K562 (cell line): ENCODE measurements around the gene ABCB9. TPM values are rescaled to one million over a fixed set of nuclear protein-coding genes. Genes with fewer than 3 reads are reported as not detected.

Experiments
- ATAC-seq: fragments of 200-7000 bp; cut with Tn5 transposase; 3 replicates; pipeline ENCODE4 v1.9.1; 2020; ENCODE audit warnings: moderate library complexity
- BruUV-seq: library from RNA; stranded (reverse); fragments of 400-500 nt; replicated peaks from 2 replicates; lab custom pipeline; 2021; lab: Mats Ljungman, UMichigan
- CTCF ChIA-PET: fragments of 300-600 bp; formaldehyde crosslinking; extraction: SDS; loops from one replicate; lab custom pipeline; 2021; ENCODE audit warnings: low intra/inter-chr PET ratio; lab: Yijun Ruan, JAX
- POLR2A ChIA-PET: fragments of 300-600, 350-650 bp; sonication (Branson Sonifier 250); formaldehyde crosslinking; extraction: SDS; loops from one replicate; lab custom pipeline; 2021; ENCODE audit warnings: antibody characterized with exemption, inconsistent platforms; lab: Yijun Ruan, JAX
- DNase-seq, 4 experiments: peaks; one replicate each; pipeline versions ENCODE4 v3.0.0 to v3.0.0-alpha.2; 2011 to 2018; ENCODE audit warnings: low spot score in 3 of 4, mixed read lengths in 3 of 4; ENCODE audit errors: extremely low read depth in 1 of 4
- FAIRE-seq: peaks from 2 replicates; lab custom pipeline; 2011; peaks lifted over from hg19 to GRCh38; lab: Jason Lieb, UNC
- H2AFZ ChIP-seq: 2 replicates; pipeline ENCODE4 v1.6.0; 2011; ENCODE audit warnings: low read depth, low read length, control low read depth, inconsistent platforms
- H3K27ac ChIP-seq: fragments of 200-600 bp; 3 replicates; pipeline ENCODE4 v1.8.0; 2011; ENCODE audit warnings: low read depth, mild to moderate bottlenecking, control low read depth, inconsistent platforms, low read length, moderate library complexity, mixed read lengths; ENCODE audit errors: extremely low read depth
- H3K27me3 ChIP-seq, 2 experiments: fragments of 300-600 bp in 1 of 2; 2 replicates in 1 of 2; 3 replicates in 1 of 2; pipeline versions ENCODE4 v1.6.0 to v1.8.0; 2011; ENCODE audit warnings: inconsistent platforms in 2 of 2, low read length in 2 of 2, mild to moderate bottlenecking in 1 of 2, mixed read lengths in 1 of 2, moderate library complexity in 1 of 2; ENCODE audit not compliant: control insufficient read depth in 2 of 2, insufficient read depth in 2 of 2
- H3K36me3 ChIP-seq: fragments of 300-600 bp; 3 replicates; pipeline ENCODE4 v1.8.0; 2011; ENCODE audit warnings: mild to moderate bottlenecking, low read length, inconsistent platforms; ENCODE audit not compliant: control insufficient read depth, insufficient read depth
- H3K4me1 ChIP-seq, 2 experiments: fragments of 200-600 bp in 1 of 2; replicated peaks in 1 of 2; 2 replicates in 1 of 2; 3 replicates in 1 of 2; pipeline versions ENCODE4 v1.5.1 to v1.8.0; 2011; ENCODE audit warnings: inconsistent platforms in 2 of 2, low read length in 2 of 2, mild to moderate bottlenecking in 1 of 2, mixed read lengths in 1 of 2, moderate library complexity in 1 of 2; ENCODE audit not compliant: control insufficient read depth in 2 of 2, insufficient read depth in 2 of 2
- H3K4me2 ChIP-seq: 2 replicates; pipeline ENCODE4 v1.6.1; 2011; ENCODE audit warnings: low read length, control low read depth, inconsistent platforms, mixed read lengths; ENCODE audit not compliant: insufficient read depth
- H3K4me3 ChIP-seq: fragments of 200-600 bp; sonication (generic), shearing (Covaris generic); 2 replicates; pipeline ENCODE4 v1.5.1; 2016; ENCODE audit warnings: control low read depth, inconsistent platforms
- H3K79me2 ChIP-seq: fragments of 200-600 bp; 3 replicates; pipeline ENCODE4 v1.8.0; 2011; ENCODE audit warnings: low read length, inconsistent platforms; ENCODE audit not compliant: control insufficient read depth, insufficient read depth
- H3K9ac ChIP-seq, 2 experiments: 2 replicates each; pipeline versions ENCODE4 v1.6.0 to v1.6.1; 2011; ENCODE audit warnings: low read depth in 2 of 2, low read length in 2 of 2, control low read depth in 1 of 2, inconsistent platforms in 1 of 2, mild to moderate bottlenecking in 1 of 2, mixed read lengths in 1 of 2; ENCODE audit not compliant: insufficient read depth in 1 of 2
- H3K9me1 ChIP-seq: one replicate; pipeline ENCODE4 v1.6.0; 2011; ENCODE audit warnings: inconsistent platforms, mild to moderate bottlenecking, low read length, moderate library complexity; ENCODE audit not compliant: control insufficient read depth, insufficient read depth
- H3K9me3 ChIP-seq: replicated peaks from 2 replicates; pipeline ENCODE4 v1.5.1; 2011; ENCODE audit warnings: low read depth, low read length, inconsistent platforms; ENCODE audit not compliant: control insufficient read depth, insufficient read depth
- H4K20me1 ChIP-seq: replicated peaks from 2 replicates; pipeline ENCODE4 v1.6.1; 2011; ENCODE audit warnings: low read length, inconsistent platforms, mixed read lengths; ENCODE audit not compliant: control insufficient read depth, insufficient read depth
- ATF2 ChIP-seq: sonication (generic); formaldehyde crosslinking; IDR thresholded peaks from 2 replicates; pipeline ENCODE4 v1.8.1; 2022; ENCODE audit warnings: missing genetic modification reagents
- CBFB ChIP-seq: sonication (generic); formaldehyde crosslinking; IDR thresholded peaks from 2 replicates; pipeline ENCODE4 v1.4.0; 2020; ENCODE audit warnings: mild to moderate bottlenecking, missing genetic modification reagents
- CTCFL ChIP-seq: IDR thresholded peaks from 2 replicates; pipeline ENCODE4 v1.6.1; 2011; ENCODE audit warnings: borderline replicate concordance, low read depth, mild to moderate bottlenecking, moderate library complexity, low read length; ENCODE audit not compliant: insufficient read depth, poor library complexity, severe bottlenecking
- HNRNPH1 ChIP-seq: fragments of 200-400 bp; formaldehyde crosslinking; optimal IDR thresholded peaks from 2 replicates; pipeline ENCODE3; 2017; ENCODE audit warnings: low read depth, mild to moderate bottlenecking, low read length, moderate library complexity
- KAT7 ChIP-seq: sonication (generic); formaldehyde crosslinking; IDR thresholded peaks from 2 replicates; pipeline ENCODE4 v1.8.0; 2022; ENCODE audit warnings: missing genetic modification reagents, mild to moderate bottlenecking, borderline replicate concordance
- MAFG ChIP-seq: fragments of 450-650 bp; conservative IDR thresholded peaks from 2 replicates; pipeline ENCODE4 v1.6.1; 2016; ENCODE audit warnings: missing genetic modification characterization, missing compliant biosample characterization
- NCOA1 ChIP-seq: fragments of 450-650 bp; IDR thresholded peaks from 2 replicates; pipeline ENCODE4 v1.6.1; 2016; ENCODE audit warnings: low read depth
- NR1H2 ChIP-seq: sonication (generic); formaldehyde crosslinking; IDR thresholded peaks from 2 replicates; pipeline ENCODE4 v1.4.0; 2020; ENCODE audit warnings: mild to moderate bottlenecking, missing genetic modification reagents
- PTBP1 ChIP-seq: fragments of 200-400 bp; formaldehyde crosslinking; IDR thresholded peaks from 2 replicates; pipeline ENCODE4 v1.6.1; 2017; ENCODE audit warnings: low read depth, low read length
- TARDBP ChIP-seq: fragments of 450-650 bp; IDR thresholded peaks from 2 replicates; pipeline ENCODE4 v1.6.1; 2016
- ZNF316 ChIP-seq: fragments of 450-650 bp; IDR thresholded peaks from 2 replicates; pipeline ENCODE4 v1.6.1; 2016
- ZNF655 ChIP-seq: fragments of 250-450 bp; sonication (Bioruptor Pico); IDR thresholded peaks from 2 replicates; pipeline ENCODE4 v1.5.0; 2021
- WGBS: fragments of 100-300 bp; shearing (Covaris generic); methylation state at CpG from one replicate; pipeline ENCODE4 v1.1.6; 2016; ENCODE audit warnings: low coverage, mixed read lengths; ENCODE audit not compliant: insufficient coverage; ENCODE audit errors: missing lambda C conversion rate; 5-methylcytosine and 5-hydroxymethylcytosine counted together
- in situ Hi-C: fragments of 300-500 bp; cut with MboI; formaldehyde crosslinking; loops from 4 replicates; pipeline ENCODE4 v1.15.0; 2018; ENCODE audit warnings: inconsistent platforms, mixed read lengths
- intact Hi-C: fragments of 100-400 bp; cut with micrococcal nuclease; formaldehyde crosslinking; loops from 2 replicates; pipeline ENCODE4 v1.14.2; 2022
- polyA plus RNA-seq, 8 experiments: library from polyadenylated mRNA; depleted of rRNA in 4 of 8; stranded (reverse) in 5 of 8; unstranded in 3 of 8; fragments of >200 nt; fragmentation: Nextera tagmentation in 2 of 8; fragmentation: Illumina TruSeq in 1 of 8; extraction: Ambion mirVana in 2 of 8; extraction: Trizol in 1 of 8; gene quantifications; 2 replicates each; pipeline versions ENCODE4 v1.2.1 to v1.2.3, GENCODE V29; 2011 to 2014; ENCODE audit warnings: inconsistent platforms in 1 of 8, missing spikeins in 1 of 8
- total RNA-seq, 7 experiments: library from RNA; depleted of rRNA in 6 of 7; stranded (reverse); fragments of >200 nt in 6 of 7; fragmentation: Illumina TruSeq in 2 of 7; extraction: Trizol in 2 of 7; gene quantifications; 2 replicates each; pipeline versions ENCODE4 v1.2.1 to v1.2.3, GENCODE V29; 2011 to 2021; ENCODE audit warnings: low replicate concordance in 1 of 7
- TF ChIP-seq, protein P1 (sequence below), 2 experiments: fragments of 200-800 bp in 1 of 2; sonication (Bioruptor generic) in 1 of 2; sonication (generic) in 1 of 2; formaldehyde crosslinking in 1 of 2; IDR thresholded peaks in 1 of 2; conservative IDR thresholded peaks in 1 of 2; 2 replicates each; pipeline versions ENCODE4 v1.5.0 to v1.6.1; 2016 to 2020; ENCODE audit warnings: missing compliant biosample characterization in 1 of 2, missing genetic modification characterization in 1 of 2, missing genetic modification reagents in 1 of 2

ABCB9 gene
- total and polyA plus RNA-seq, 9 of the 15 experiments (the other 6 are each of a cell fraction or from before 2014, with no cell fraction given), result 0.20 to 12.6 (median 6.2) TPM

DNA sequence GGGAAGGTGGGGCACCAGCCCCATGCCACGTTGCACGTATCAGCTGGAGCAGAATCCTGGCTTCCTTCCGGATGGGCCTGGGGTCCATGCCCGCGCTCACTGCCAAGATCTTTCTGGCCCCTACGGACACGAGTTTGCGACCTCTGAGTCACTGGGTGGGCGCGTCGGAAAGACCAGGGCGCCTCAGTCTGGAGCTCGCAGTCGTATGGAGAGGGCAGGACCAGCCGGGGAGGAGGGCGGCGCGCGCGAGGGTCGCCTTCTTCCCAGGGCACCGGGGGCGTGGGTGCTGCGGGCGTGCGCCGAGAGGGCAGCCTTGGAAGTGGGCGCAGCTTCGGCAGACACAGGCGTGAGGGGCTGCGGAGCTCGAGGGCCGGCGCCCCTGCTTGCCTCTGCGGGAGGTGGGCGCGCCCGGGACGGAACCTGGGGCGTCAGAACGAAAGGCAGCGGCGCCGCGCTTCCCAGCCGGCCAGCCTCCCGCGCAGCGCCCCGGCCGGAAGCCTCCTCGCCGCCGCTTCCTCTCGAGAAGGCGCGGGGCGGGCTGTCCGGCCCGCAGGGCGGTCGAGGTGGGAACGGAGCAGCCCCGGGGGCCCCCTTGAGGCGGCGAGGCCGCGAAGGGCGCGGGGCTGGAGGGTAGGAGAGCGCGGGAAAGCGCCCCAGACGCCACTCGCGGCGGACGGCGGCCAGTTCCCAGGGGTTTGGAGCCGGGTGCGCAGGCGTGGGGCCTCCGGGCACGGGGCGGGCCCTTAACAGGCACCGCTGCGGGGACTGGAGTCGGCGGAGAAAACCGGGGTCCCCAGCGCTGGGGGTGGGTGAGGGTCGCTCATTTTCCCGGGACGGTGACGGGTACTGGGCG is 14.1 kb upstream of the ABCB9 start, which contains the start of gene ARL6IP4 (continued):
- TF ChIP-seq NR1H2 (CRISPR knock-in tag), result no peak
- TF ChIP-seq CBFB (CRISPR knock-in tag), result no peak
- TF ChIP-seq, protein P1, sequence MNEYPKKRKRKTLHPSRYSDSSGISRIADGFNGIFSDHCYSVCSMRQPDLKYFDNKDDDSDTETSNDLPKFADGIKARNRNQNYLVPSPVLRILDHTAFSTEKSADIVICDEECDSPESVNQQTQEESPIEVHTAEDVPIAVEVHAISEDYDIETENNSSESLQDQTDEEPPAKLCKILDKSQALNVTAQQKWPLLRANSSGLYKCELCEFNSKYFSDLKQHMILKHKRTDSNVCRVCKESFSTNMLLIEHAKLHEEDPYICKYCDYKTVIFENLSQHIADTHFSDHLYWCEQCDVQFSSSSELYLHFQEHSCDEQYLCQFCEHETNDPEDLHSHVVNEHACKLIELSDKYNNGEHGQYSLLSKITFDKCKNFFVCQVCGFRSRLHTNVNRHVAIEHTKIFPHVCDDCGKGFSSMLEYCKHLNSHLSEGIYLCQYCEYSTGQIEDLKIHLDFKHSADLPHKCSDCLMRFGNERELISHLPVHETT (CRISPR knock-in tag; conservative IDR thresholded peaks at IDR 0.05 in 1 of 2, IDR thresholded peaks at IDR 0.05 in 1 of 2), result peak in 1 of 2 experiments; percentile 51; a peak in 1 of 4 replicates
- peak; percentile 59 for TF ChIP-seq HNRNPH1

- Histone ChIP-seq H3K27ac (peak overlapping the region; percentile 84), H3K4me3 (peak overlapping the region; percentile 88), H3K79me2 (peaks cover 58% of the 10 kb centered on the region), H3K27me3 (no peaks in the 10 kb centered on the region), H3K9me3 (no peaks in the 10 kb centered on the region), H3K9me1 (no peaks in the 10 kb centered on the region), H3K9ac (peak overlapping the region; percentile 89 to 99), H2AFZ (peak overlapping the region; percentile 88), H4K20me1 (peaks cover 5% of the 10 kb centered on the region; the same call in 1 of the 2 replicates), H3K4me1 (peaks cover 41 to 83% of the 10 kb centered on the region in 2 experiments), H3K36me3 (peaks cover 58% of the 10 kb centered on the region), H3K4me2 (peak overlapping the region; percentile 80)
- DNase-seq, result peak in 1 of 4 experiments; percentile 39
- ChIA-PET CTCF (no interaction called here), POLR2A (interaction anchor here (0.9 kb wide), 1 partner anchor 139 kb away, joined by 3 read pairs; no protein-coding TSS in a partner anchor)
- ATAC-seq, result no peak
- no peak for FAIRE-seq
- in situ Hi-C loops (no loop called here), intact Hi-C loops (loop anchor here (5.0 to 10.0 kb wide), 2 partner anchors 52 to 165 kb away; no protein-coding TSS in a partner anchor)
- no TSS peak for BruUV-seq
- 35% methylated on average over 7 of the region's 7 CpGs for WGBS
- no peak for TF ChIP-seq KAT7 (CRISPR knock-in tag)
- no peak for TF ChIP-seq TARDBP
- TF ChIP-seq MAFG (tag), result peak; percentile 12; the same call in 1 of the 2 replicates
- peak; percentile 53; the same call in 1 of the 2 replicates for TF ChIP-seq ZNF316
- TF ChIP-seq ATF2 (CRISPR knock-in tag), result no peak
- no peak for TF ChIP-seq ZNF655 (CRISPR knock-in tag)
- no peak for TF ChIP-seq NCOA1
- 0 out of 2 replicates have a peak, but pooled peaks have one; percentile 14 for TF ChIP-seq PTBP1
- no peak for TF ChIP-seq CTCFL
Observed at GRCh38 chr12:122979908-122980182, 13.6 kb upstream of the ABCB9 start.
